Forelimb muscle (tissue), 1 donor: ENCODE data around the gene TARM1. TPM values are rescaled to one million over a fixed set of nuclear protein-coding genes. Genes with fewer than 3 reads are reported as not detected.
"Not testable (repeated sequence)": the region's sequence is repeated elsewhere in the genome, so short reads cannot be mapped to it uniquely, and the experiment has no call there.

ENCODE experiments used
- DNase-seq: peaks from one replicate; pipeline ENCODE4 v3.0.0-alpha.2; 2013; ENCODE audit warnings: low read depth
- polyA plus RNA-seq: library from polyadenylated mRNA; unstranded; fragments of 120-200 nt; gene quantifications from one replicate; pipeline ENCODE4 v1.2.1, GENCODE V29; 2013; ENCODE audit not compliant: insufficient read length

Gene TARM1
- polyA plus RNA-seq, 1 donor, result not detected

DNA sequence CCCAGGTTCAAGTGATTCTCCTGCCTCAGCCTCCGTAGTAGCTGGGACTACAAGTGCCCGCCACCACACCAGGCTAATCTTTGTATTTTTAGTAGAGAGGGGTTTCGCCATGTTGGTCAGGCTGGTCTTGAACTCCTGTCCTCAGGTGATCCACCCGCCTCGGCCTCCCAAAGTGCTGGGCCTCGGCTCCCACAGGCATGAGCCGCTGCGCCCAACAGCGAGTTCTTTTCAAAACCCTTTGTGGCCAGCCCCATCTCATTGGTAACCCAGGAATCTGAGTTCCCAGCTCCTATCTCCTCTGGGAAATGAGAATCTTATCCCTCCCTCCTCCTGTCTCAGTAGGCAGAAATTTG is 18.7 kb upstream of the TARM1 start:
- DNase-seq, result not testable (repeated sequence)

DNA sequence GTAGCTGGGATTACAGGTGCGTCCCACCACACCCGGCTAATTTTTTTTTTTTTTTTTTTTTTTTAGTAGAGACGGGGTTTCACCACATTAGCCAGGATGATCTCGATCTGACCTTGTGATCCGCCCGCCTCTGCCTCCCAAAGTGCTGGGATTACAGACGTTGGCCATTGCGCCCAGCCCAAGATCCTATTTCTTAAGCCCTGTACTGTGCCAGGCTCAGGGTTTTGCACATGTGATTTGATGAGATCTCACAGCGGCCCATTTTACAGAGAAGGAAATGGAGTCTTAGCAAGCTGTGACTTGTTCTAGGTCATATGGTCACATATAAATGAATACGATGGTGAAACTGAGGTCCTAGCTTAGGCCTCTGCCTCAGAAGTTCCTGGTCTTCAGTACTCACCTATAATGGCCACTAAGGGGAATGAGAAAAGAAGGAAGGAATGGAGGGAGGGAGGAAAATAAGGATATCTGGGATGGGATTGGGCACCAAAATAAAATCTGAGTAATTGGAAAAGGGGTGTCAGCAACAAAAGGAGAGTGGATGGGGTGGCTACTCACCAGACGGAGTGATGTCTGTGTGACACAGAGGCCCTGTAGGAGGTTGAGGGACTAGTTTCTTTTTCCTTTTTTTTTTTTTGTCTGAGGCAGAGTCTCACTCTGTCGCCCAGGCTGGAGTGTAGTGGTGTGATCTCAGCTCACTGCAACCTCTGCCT is 18.2 kb upstream of the TARM1 start:
- no peak for DNase-seq

- no peak for DNase-seq
Measured at GRCh38 chr19:54096617-54097106, 15.5 kb upstream of the TARM1 start.

DNA sequence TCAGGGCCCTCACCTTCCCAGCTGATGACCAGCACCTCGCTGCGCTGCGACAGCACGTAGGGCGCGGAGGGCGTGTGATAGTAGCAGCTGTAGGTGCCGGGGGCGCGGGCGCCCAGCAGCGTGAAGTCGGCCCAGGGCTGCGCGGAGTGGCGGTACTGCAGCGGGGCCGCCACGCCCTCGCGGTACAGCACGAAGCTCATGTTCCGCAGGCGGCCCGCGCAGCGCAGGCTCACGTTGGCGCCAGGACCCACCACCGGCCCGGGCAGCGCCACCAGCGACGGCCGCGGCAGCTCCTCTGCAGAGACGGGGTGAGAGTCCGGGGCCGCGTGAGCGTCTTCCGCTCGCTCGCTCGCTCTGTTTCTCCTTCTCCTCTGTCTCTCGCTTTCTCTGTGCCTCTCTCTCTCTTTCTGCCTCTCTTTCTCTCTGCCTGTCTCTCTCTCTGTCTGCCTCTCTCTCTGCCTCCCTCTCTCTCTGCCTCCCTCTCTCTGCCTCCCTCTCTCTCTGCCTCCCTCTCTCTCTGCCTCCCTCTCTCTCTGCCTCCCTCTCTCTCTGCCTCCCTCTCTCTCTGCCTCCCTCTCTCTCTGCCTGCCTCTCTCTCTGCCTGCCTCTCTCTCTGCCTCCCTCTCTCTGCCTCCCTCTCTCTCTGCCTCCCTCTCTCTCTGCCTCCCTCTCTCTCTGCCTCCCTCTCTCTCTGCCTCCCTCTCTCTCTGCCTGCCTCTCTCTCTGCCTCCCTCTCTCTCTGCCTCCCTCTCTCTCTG is 14.9 kb upstream of the TARM1 start:
- not testable (repeated sequence) for DNase-seq

DNA sequence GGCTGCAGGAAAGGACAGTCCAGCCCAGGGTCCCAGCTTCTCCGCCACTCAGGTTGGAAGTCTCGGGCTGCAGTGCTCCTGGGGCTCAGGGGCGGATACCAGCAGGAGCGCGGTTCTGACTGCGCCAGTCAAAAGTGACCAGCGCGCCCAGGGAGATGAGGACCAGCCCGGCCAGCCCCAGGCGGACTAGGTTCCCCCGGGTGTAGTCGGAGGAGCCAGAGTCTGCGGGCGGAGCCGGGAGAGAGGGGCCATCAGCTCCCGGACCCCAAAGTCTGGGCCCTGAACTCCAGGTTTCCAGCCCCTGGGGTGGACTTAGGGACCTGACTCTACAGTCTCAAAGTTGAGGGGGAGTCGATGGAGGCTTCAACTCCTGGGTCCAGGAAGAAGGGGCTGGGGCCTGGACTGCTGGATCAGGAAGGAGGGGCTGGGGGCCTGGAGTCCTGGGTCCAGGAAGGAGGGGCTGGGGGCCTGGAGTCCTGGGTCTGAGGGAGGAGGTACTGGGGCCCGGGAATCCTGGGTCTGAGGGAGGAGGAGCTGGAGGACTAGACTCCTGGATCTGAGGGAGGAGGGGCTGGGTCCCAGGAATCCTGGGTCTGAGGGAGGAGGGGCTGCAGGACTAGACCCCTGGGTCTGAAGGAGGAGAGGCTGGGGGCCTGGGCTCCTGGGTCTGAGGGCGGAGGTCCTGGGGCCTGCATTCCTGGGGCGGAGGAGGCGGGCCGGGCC is 14.1 kb upstream of the TARM1 start:
- no peak for DNase-seq

GRCh38 chr19:54094426-54095000 is 13.3 kb upstream of the TARM1 start:
- no peak for DNase-seq

DNA sequence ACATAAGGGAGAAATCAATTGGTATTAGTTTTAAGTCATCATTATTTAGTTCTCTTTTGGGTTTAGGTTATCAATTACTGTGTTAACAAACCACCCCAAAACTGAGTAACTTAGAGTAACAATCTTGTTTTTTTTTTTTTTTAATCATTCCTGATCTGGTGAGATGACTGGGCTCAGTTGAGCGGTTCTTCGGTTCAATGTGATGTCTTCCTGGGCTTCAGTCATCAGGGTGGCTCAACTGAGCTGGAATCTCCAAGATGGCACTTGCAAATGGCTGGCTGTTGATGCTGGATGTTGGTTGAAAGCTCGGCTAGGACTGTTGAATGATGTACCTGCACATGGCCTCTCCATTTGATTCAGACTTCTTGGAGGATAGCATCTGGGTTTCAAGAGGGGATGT is 3.2 kb upstream of the TARM1 start:
- no peak for DNase-seq

DNA sequence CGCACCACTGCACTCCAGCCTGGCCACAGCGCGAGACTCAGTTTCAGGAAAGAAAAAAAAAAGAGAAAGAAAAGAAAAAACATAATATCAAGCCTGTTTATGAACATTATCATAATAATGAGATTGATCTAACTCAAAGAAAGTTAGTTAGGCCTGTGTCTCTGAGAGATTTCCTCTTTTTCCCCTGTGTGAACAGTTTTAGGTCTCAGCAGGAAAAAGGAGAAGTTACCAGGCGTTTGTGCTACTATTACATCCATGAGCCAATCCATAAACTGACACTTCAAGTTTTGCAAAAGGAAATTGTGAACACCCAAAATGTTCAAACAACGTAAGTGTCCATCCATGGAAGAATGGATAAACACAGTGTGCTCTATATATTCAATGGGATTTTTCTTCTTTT is 3.8 kb downstream of the TARM1 start:
- no peak for DNase-seq

DNA sequence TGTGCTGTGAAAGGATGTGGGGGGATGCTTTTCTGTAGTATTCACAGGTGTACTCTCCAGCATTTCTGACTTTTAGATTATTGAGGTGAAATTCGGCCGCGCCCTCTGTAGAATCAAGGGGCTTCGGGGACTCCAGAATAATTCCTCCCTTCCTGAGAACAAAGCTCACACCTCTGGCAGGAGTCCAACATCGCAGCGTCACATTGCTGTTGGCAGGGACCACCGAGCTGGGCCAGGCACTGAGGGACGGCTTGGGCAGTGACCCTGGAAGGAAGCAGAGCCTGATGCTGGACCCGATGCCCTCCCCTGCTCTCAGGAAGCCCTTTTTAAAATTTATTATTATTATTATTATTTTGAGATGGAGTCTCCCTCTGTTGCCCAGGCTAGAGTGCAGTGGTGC is 6.3 kb downstream of the TARM1 start:
- no peak for DNase-seq

DNA sequence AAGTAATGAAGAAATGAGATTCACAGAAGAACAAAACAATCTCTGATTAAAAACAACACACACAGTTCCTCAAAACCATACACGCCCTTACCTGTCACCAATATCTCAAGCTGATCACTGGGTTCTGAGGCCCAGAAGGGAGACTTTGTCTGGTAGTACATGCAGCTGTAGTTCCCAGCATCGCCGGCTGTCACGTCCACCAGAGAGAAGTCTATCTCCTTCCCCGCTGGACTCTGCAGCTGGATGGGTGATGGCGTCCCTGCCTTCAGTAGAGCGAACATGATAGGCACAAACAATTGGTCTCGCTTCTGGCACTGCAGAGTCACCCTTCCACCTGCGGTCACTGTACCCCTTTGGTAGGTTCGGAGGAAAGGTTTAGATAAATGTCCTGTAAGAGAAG is 7.3 kb downstream of the TARM1 start:
- DNase-seq, result no peak

DNA sequence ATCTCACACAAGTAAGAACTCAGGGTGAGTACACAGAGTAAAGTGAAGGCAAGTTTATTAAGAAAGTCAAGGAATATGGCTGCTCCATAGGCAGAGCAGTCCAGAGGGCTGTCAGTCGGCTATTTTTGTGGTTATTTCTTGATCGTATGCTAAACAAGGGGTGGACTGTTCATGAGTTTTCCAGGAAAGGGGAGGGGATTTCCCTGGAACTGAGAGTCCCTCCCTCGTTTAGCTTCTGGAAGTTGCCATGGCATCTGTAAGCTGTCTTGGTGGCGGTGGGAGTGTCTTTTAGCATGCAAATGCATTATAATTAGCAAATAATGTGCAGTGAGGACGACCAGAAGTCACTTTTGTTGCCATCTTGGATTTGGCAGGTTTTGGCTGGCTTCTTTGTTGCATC is 11.7 kb downstream of the TARM1 start:
- DNase-seq, result no peak

DNA sequence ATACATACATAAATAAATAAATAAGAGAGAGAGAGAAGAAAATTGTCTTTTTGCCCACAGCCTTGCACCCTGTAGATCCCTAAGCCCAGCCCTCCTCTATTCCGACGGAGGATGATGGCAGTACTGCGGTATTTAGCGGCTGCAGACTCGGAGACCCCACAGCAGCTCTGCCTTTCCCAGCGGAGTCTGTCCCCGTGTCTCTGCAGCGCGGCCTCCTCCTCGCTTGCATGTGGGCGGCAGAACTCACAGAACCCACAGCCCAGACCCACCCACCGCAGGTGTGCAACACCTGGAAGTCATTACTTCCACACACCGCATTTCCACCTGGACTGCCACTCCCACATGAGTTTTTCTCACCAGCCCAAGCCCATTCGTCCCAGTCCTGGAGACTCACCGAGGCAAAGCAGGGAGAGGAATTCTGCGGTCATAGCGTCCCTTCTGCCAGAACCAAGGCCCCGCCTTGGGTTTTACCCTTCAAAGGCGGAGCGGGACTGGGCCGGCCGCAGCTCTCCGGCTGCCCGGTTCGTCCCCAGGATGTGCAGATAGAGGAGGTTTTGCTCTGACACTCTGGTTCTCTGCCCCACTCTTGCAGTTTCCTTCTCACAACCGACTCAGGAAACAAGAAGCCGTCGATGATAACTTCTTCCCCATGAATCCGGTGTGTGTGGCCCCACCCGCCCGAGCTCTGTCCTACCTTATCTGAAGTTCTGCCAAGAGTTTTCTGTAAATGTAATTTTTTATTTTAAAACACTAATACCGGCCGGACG is 17.6 kb downstream of the TARM1 start, which contains the start of gene VSTM1:
VSTM1 (minus strand) TSS at position 548 of the 767 bp plus-strand sequence; CDS start at position 428, 120 bp downstream.
- DNase-seq, result no peak

GRCh38 chr19:54062643-54063042 is 18.5 kb downstream of the TARM1 start:
- DNase-seq, result no peak

GRCh38 chr19:54047616-54048015 is 33.5 kb downstream of the TARM1 start:
- no peak for DNase-seq

DNA sequence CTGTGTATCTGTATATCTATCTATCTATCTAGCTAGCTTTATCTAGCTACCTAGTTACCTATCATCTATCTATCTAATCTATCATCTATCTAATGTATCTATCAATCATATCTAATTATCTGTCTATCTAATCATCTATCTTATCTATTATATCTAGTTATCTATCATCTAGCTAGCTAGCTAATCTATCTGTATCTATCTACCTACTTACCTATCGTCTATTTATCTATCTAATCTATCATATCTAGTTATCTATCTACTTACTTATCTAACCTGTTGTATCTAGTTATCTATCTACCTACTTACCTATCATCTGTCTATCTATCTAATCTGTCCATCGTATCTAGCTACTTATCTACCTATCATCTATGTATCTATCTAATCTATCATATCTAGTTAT is 35.4 kb downstream of the TARM1 start:
- no peak for DNase-seq

DNA sequence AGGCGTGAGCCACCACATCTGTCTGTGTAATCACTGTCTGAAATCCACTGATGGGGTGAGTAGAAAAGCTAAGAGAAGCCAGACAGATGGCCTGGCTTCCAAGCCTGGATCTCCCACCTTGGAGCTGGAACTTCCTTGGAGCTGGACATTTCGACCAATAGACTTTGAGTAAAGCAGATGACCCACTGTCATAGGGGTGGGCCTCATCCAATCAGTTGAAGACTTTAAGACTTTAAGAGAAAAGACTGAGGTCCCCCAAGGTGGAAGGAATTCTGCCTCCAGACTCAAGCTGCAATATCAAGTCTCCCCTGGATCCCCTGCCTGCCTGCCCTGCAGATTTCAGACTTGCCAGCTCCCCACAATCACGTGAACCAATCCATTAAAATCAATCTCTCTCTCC is 38.2 kb downstream of the TARM1 start:
- DNase-seq, result no peak

GRCh38 chr19:54041969-54042606 is 39.1 kb downstream of the TARM1 start:
- no peak for DNase-seq

DNA sequence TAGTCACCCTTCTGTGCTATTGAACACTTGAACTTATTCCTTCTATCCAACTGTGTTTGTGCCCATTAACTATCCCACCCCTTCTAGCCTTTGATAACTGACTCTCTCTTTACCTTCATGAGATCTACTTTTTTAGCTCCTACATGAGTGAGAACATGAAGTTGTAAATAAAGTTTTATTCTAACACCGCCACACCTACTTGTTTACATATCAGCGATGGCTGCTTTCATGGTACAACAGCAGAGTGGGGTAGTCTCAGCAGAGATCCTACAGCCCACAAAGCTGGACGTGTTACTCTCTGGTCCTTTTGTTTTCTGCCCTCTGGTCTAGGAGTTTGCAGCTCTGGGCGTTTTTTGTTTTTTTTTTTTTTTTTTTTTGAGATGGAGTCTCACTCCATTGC is 41.2 kb downstream of the TARM1 start:
- no peak for DNase-seq

DNA sequence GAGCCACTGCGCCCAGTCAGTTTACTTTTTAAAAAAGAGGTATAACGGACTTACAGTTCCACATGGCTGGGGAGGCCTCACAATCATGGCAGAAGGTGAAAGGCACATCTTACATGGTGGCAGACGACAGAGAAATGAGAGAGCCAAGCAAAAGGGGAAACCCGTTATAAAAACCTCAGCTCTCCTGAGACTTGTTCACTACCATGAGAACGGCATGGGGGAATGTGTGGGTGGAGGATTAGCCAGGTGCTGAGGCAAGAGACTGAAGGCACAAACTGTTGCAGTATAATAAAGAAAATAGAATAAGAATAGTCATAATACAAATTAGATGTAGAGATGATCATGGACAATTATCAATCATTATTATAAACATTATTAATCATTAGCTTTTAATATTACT is 44.6 kb downstream of the TARM1 start:
- not testable (repeated sequence) for DNase-seq

DNA sequence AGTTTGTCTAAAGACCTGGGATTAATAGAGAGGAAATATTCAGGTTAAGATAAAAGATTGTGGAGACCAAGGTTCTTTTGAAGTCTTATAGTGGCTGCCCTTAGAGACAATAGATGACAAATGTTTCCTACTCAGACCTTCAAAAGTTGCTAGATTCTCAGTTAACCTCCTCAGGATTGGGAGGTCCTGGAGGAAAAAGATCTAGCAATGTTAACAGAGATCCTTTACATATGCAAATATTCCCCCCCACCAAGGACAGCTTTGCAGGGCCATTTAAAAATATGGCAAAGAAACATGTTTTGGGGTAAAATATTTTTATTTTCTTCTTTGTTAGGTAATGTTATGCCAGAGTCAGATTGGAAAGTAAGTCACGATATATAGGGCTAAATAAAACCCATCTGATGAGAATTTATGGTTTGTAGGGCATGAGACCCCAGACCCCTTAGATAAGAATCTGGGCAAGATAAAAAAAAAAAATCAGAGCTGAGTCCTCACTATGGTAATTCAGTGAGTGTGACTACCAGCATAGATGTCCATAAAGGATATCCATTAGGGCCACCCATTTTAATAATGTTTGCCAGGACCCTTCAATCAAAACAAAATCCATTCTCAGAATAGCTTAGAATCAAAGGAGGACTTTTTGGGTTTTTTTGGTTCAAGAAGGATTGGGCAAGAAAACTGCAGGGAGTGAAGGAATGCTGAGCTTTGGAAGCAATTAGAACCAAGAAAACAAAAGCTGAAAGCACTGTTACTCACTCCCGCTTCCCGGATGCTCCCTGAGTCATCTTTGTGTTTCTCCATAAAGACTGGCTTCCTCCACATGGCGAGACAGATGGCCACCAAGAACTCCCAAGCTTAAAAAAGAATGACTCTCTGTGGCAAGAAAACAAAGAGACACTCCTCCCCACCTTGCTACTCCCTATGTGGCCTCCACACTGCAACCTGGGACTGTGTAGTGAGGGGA is 45.7 kb downstream of the TARM1 start:
- no peak for DNase-seq
